ENCODE results near the gene YARS1. TPM values are rescaled to one million over a fixed set of nuclear protein-coding genes. Genes with fewer than 3 reads are reported as not detected.

Gene YARS1
- total and polyA plus RNA-seq, 2 of the 13 experiments (the other 11 are each of a cell fraction or from before 2014, with no cell fraction given): 50.1 to 113 TPM

- TF ChIP-seq ZNF33A (CRISPR knock-in tag; IDR thresholded peaks at IDR 0.05; ENCODE audit: borderline replicate concordance) (no peak), FOXA1 (IDR thresholded peaks at IDR 0.05) (no peak), FOXA1 (CRISPR knock-in tag; IDR thresholded peaks at IDR 0.05) (no peak), ZNF597 (CRISPR knock-in tag; IDR thresholded peaks at IDR 0.05) (no peak), ELF1 (CRISPR knock-in tag; IDR thresholded peaks at IDR 0.05) (no peak), ISL2 (CRISPR knock-in tag; IDR thresholded peaks at IDR 0.05) (no peak), GMEB2 (CRISPR knock-in tag; IDR thresholded peaks at IDR 0.05; ENCODE audit: low read depth) (no peak), IRF9 (CRISPR knock-in tag; IDR thresholded peaks at IDR 0.05; ENCODE audit: borderline replicate concordance) (no peak), ARID3A (IDR thresholded peaks at IDR 0.05; ENCODE audit: low read depth, low read length) (no peak), ZNF136 (CRISPR knock-in tag; IDR thresholded peaks at IDR 0.05; ENCODE audit: low read depth) (no peak), ZNF382 (CRISPR knock-in tag; IDR thresholded peaks at IDR 0.05; ENCODE audit: borderline replicate concordance) (no peak), ZBTB37 (CRISPR knock-in tag; IDR thresholded peaks at IDR 0.05) (no peak), ZSCAN21 (CRISPR knock-in tag; IDR thresholded peaks at IDR 0.05; ENCODE audit: borderline replicate concordance) (0 out of 2 replicates have a peak, but pooled peaks have one; percentile 17), GABPB1 (CRISPR knock-in tag; IDR thresholded peaks at IDR 0.05) (peak; percentile 19; the same call in 1 of the 2 replicates), ZNF879 (CRISPR knock-in tag; IDR thresholded peaks at IDR 0.05) (peak; percentile 50; the same call in 1 of the 2 replicates)
- TF ChIP-seq, protein P1, sequence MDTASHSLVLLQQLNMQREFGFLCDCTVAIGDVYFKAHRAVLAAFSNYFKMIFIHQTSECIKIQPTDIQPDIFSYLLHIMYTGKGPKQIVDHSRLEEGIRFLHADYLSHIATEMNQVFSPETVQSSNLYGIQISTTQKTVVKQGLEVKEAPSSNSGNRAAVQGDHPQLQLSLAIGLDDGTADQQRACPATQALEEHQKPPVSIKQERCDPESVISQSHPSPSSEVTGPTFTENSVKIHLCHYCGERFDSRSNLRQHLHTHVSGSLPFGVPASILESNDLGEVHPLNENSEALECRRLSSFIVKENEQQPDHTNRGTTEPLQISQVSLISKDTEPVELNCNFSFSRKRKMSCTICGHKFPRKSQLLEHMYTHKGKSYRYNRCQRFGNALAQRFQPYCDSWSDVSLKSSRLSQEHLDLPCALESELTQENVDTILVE (CRISPR knock-in tag; IDR thresholded peaks at IDR 0.05): no peak
- TF ChIP-seq, protein P2, sequence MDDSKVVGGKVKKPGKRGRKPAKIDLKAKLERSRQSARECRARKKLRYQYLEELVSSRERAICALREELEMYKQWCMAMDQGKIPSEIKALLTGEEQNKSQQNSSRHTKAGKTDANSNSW (CRISPR knock-in tag; IDR thresholded peaks at IDR 0.05; ENCODE audit: borderline replicate concordance): no peak
- TF ChIP-seq, protein P3, sequence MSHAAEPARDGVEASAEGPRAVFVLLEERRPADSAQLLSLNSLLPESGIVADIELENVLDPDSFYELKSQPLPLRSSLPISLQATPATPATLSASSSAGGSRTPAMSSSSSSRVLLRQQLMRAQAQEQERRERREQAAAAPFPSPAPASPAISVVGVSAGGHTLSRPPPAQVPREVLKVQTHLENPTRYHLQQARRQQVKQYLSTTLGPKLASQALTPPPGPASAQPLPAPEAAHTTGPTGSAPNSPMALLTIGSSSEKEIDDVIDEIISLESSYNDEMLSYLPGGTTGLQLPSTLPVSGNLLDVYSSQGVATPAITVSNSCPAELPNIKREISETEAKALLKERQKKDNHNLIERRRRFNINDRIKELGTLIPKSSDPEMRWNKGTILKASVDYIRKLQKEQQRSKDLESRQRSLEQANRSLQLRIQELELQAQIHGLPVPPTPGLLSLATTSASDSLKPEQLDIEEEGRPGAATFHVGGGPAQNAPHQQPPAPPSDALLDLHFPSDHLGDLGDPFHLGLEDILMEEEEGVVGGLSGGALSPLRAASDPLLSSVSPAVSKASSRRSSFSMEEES (CRISPR knock-in tag; IDR thresholded peaks at IDR 0.05): no peak
Observed at GRCh38 chr1:32817815-32818786, 943 bp upstream of the YARS1 start (continued).

Data from HepG2 (cell line).